ENCODE results near the gene NFAM1. TPM values are rescaled to one million over a fixed set of nuclear protein-coding genes. Genes with fewer than 3 reads are reported as not detected.
A peak's percentile ranks its signal among the peaks of the same experiment; 100 is the strongest.

Gene NFAM1
- total RNA-seq, 1 donor from 2014 or later, result 1.6 TPM

DNA sequence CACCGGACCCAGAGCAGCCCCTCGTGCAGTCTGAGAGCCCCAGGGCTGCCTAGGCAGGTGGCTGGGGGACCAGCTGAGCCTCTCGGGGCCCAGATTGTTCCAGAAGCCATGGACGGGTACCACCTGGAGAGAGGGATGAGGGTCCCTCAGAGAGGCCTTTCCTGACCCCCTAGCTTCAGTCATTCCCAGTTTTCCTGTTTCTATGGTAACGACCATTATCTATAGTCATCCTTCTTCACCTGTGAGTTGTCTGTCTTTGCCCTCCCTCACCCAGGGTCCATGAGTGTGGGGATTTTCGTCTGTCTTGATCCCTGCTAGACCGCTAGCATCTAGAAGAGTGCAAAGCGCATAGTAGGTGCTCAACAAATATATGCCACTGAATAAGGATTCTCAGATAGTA, 85.5 kb downstream of the NFAM1 start:
- no peaks in the 10 kb centered on the region for H3K9me3 Mint-ChIP-seq (ENCODE audit: unreplicated experiment)
- no peak for DNase-seq (ENCODE audit: low spot score)
- H3K4me3 Mint-ChIP-seq (ENCODE audit: unreplicated experiment), result no peak overlapping the region
- no peak for TF ChIP-seq CTCF (IDR thresholded peaks at IDR 0.05; ENCODE audit: unreplicated experiment)
- peaks cover 3% of the 10 kb centered on the region for H3K36me3 Mint-ChIP-seq (ENCODE audit: low read depth, unreplicated experiment)
- no peaks in the 10 kb centered on the region for H3K4me1 Mint-ChIP-seq (ENCODE audit: unreplicated experiment)
- H3K27ac Mint-ChIP-seq (ENCODE audit: unreplicated experiment), result no peak overlapping the region
- H3K27me3 Mint-ChIP-seq (ENCODE audit: unreplicated experiment), result peaks cover 21% of the 10 kb centered on the region

DNA sequence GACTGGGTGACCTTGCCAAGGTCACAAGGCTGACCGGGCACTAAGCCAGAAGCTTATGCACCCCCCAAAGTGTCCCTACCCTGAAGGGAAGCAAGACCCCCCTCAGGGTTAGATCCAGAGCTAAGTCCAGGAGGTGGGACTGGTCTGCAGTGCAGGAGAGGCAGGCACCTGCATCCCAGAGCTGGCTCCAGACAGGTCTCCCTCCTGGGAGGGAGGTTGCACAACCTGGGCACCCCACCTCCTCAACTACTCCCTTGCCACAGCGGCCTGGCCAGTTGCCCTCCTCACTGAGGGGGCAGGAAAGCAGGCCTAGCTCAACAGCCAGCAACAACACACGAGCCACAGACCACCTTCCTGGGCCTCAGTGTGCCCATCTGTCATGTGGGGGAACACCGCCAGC, 86.7 kb downstream of the NFAM1 start:
- no peak overlapping the region for H3K4me3 Mint-ChIP-seq (ENCODE audit: unreplicated experiment)
- TF ChIP-seq CTCF (IDR thresholded peaks at IDR 0.05; ENCODE audit: unreplicated experiment), result no peak
- H3K4me1 Mint-ChIP-seq (ENCODE audit: unreplicated experiment), result no peaks in the 10 kb centered on the region
- no peaks in the 10 kb centered on the region for H3K9me3 Mint-ChIP-seq (ENCODE audit: unreplicated experiment)
- H3K27ac Mint-ChIP-seq (ENCODE audit: unreplicated experiment), result no peak overlapping the region
- peaks cover 2% of the 10 kb centered on the region for H3K36me3 Mint-ChIP-seq (ENCODE audit: low read depth, unreplicated experiment)
- peaks cover 20% of the 10 kb centered on the region for H3K27me3 Mint-ChIP-seq (ENCODE audit: unreplicated experiment)
- no peak for DNase-seq (ENCODE audit: low spot score)

DNA sequence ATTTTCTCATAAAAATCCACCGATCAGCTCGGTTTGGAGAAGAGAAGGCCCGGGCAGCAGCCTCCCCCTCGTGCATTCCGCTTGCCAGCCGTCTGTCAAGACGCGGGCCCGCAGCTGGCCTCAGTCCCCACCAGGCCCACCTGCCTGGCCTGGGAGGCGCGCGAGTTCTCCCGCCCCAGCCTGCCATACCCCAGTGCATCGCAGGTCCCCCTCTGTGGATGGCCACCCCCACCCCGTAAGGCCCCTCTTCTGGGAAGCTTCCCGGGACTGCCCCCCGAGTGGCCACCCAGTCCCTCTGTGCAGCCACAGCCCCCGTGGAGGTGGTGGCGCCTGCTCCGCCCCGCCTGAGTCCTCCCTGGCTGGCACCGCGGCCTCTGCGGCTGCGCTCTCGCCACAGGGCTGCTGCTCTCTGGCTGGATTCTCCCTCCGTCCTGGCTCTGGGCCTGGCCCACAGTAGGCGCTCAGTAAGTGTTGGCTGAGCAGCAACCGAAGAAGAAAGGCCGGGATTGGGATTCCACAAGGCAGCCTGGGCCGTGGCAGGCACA, 87.8 kb downstream of the NFAM1 start:
- H3K4me1 Mint-ChIP-seq (ENCODE audit: unreplicated experiment), result no peaks in the 10 kb centered on the region
- H3K27ac Mint-ChIP-seq (ENCODE audit: unreplicated experiment), result no peak overlapping the region
- no peak for TF ChIP-seq CTCF (IDR thresholded peaks at IDR 0.05; ENCODE audit: unreplicated experiment)
- no peak overlapping the region for H3K4me3 Mint-ChIP-seq (ENCODE audit: unreplicated experiment)
- H3K9me3 Mint-ChIP-seq (ENCODE audit: unreplicated experiment), result no peaks in the 10 kb centered on the region
- no peak for DNase-seq (ENCODE audit: low spot score)
- H3K36me3 Mint-ChIP-seq (ENCODE audit: low read depth, unreplicated experiment), result no peaks in the 10 kb centered on the region
- H3K27me3 Mint-ChIP-seq (ENCODE audit: unreplicated experiment), result peaks cover 26% of the 10 kb centered on the region

GRCh38 chr22:42343531-42344081, 88.6 kb downstream of the NFAM1 start:
- Mint-ChIP-seq H3K4me1 (ENCODE audit: unreplicated experiment) (no peaks in the 10 kb centered on the region), H3K36me3 (ENCODE audit: low read depth, unreplicated experiment) (no peaks in the 10 kb centered on the region), H3K9me3 (ENCODE audit: unreplicated experiment) (no peaks in the 10 kb centered on the region), H3K27ac (ENCODE audit: unreplicated experiment) (no peak overlapping the region), H3K4me3 (ENCODE audit: unreplicated experiment) (no peak overlapping the region), H3K27me3 (ENCODE audit: unreplicated experiment) (peaks cover 31% of the 10 kb centered on the region)
- TF ChIP-seq CTCF (IDR thresholded peaks at IDR 0.05; ENCODE audit: unreplicated experiment), result no peak
- no peak for DNase-seq (ENCODE audit: low spot score)

DNA sequence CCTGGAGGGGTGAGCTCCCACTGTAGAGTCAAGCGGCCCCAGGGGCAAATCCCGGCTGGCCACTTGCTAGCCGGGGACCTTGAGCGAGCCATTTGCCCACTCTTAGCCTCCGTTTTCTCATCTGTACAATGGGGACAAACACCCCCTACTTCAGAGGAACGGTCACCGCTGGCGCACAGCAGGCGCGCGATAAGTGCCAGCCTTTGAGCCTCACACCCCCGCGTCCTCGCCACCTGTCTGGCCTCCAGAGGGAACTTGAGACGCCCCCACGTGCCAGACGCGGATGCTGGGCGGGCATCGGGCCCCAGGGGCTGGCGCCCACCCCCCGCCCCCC, 89.1 kb downstream of the NFAM1 start:
- Mint-ChIP-seq H3K27me3 (ENCODE audit: unreplicated experiment) (peaks cover 29% of the 10 kb centered on the region), H3K4me3 (ENCODE audit: unreplicated experiment) (peak overlapping the region; percentile 83), H3K4me1 (ENCODE audit: unreplicated experiment) (no peaks in the 10 kb centered on the region), H3K9me3 (ENCODE audit: unreplicated experiment) (no peaks in the 10 kb centered on the region), H3K27ac (ENCODE audit: unreplicated experiment) (no peak overlapping the region), H3K36me3 (ENCODE audit: low read depth, unreplicated experiment) (no peaks in the 10 kb centered on the region)
- no peak for DNase-seq (ENCODE audit: low spot score)
- TF ChIP-seq CTCF (IDR thresholded peaks at IDR 0.05; ENCODE audit: unreplicated experiment), result no peak
